Activated CD4-positive, CD25-positive, alpha-beta regulatory T cell treated with anti-CD3 and anti-CD28 coated beads, Interleukin-2, amount 50 U/mL, for 16 hours (primary cell): ENCODE measurements around the gene SZT2.
"Not testable (repeated sequence)": the region's sequence is repeated elsewhere in the genome, so short reads cannot be mapped to it uniquely, and the experiment has no call there.

Source experiments
- DNase-seq: peaks from one replicate; pipeline ENCODE4 v3.0.0-alpha.2; 2020; ENCODE audit warnings: low read depth, low spot score

Gene SZT2

GRCh38 chr1:43388613-43389012 is 1.1 kb upstream of the SZT2 start:
- no peak for DNase-seq

GRCh38 chr1:43392702-43393101 is 3.0 kb downstream of the SZT2 start:
- no peak for DNase-seq

GRCh38 chr1:43395523-43395922 is 5.8 kb downstream of the SZT2 start:
- DNase-seq: no peak

- no peak for DNase-seq
These were observed 6.4 kb downstream of the SZT2 start for GRCh38 chr1:43396059-43396458.

- no peak for DNase-seq
These were observed 8.5 kb downstream of the SZT2 start for GRCh38 chr1:43398227-43398626.

GRCh38 chr1:43400441-43400840 is 10.7 kb downstream of the SZT2 start:
- DNase-seq: not testable (repeated sequence)

- no peak for DNase-seq
These were observed 12.6 kb downstream of the SZT2 start for GRCh38 chr1:43402089-43402865.

- no peak for DNase-seq
These were observed 14.7 kb downstream of the SZT2 start for GRCh38 chr1:43404353-43404752.

GRCh38 chr1:43405219-43405875 is 15.6 kb downstream of the SZT2 start:
- no peak for DNase-seq

GRCh38 chr1:43405876-43406234 is 16.2 kb downstream of the SZT2 start:
- DNase-seq: no peak

GRCh38 chr1:43410571-43410970 is 20.9 kb downstream of the SZT2 start:
- DNase-seq: no peak

GRCh38 chr1:43413426-43413825 is 23.7 kb downstream of the SZT2 start:
- not testable (repeated sequence) for DNase-seq

- peak; percentile 40 for DNase-seq
These were observed 25.0 kb downstream of the SZT2 start for GRCh38 chr1:43414634-43415223.

- DNase-seq: no peak
These were observed 26.2 kb downstream of the SZT2 start for GRCh38 chr1:43415901-43416300.

- no peak for DNase-seq
These were observed 29.2 kb downstream of the SZT2 start for GRCh38 chr1:43418858-43419257.

GRCh38 chr1:43419627-43420425 is 30.1 kb downstream of the SZT2 start:
- DNase-seq: no peak

GRCh38 chr1:43420874-43421273 is 31.2 kb downstream of the SZT2 start:
- no peak for DNase-seq

GRCh38 chr1:43421396-43421795 is 31.7 kb downstream of the SZT2 start:
- DNase-seq: no peak

GRCh38 chr1:43421976-43422750 is 32.5 kb downstream of the SZT2 start:
- DNase-seq: no peak

- no peak for DNase-seq
These were observed 33.4 kb downstream of the SZT2 start for GRCh38 chr1:43422995-43423671.
